Limb (tissue), 2 donors: ENCODE measurements around the gene VBP1.
A peak's percentile ranks its signal among the peaks of the same experiment; 100 is the strongest.
"Not testable (repeated sequence)": the region's sequence is repeated elsewhere in the genome, so short reads cannot be mapped to it uniquely, and the experiment has no call there.

ENCODE experiments used
- DNase-seq, 2 donors: peaks; one replicate each; pipeline ENCODE4 v3.0.0-alpha.2; 2016; ENCODE audit errors: extremely low spot score in 2 of 2

VBP1 gene

GRCh38 chrX:155263854-155264628 is 47.8 kb downstream of the VBP1 start, which contains the start of gene RAB39B:
TSS of gene RAB39B (minus strand) at chrX:155264491. CDS start at chrX:155264288, 203 bp downstream.
- peak; percentile 30 to 59 for DNase-seq

DNA sequence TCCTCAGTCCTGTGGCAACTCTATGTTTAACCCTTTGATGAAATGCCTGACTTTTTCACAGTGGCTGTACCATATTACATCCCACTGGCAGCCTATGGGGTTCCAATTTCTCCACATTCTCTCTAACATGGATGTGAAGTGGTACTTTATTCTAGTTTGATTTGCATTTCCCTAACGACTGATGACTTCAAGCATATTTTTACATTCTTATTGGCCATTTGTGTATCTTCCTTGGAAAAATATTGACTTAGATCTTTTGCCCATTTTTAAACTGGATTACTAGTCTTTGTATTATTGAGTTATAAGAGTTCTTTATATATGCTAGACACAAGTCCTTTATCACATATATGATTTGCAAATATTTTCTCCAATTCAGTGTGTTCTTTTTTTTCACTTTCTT is 50.2 kb downstream of the VBP1 start:
- DNase-seq = no peak

GRCh38 chrX:155267995-155268394 is 51.7 kb downstream of the VBP1 start:
- DNase-seq = not testable (repeated sequence)

DNA sequence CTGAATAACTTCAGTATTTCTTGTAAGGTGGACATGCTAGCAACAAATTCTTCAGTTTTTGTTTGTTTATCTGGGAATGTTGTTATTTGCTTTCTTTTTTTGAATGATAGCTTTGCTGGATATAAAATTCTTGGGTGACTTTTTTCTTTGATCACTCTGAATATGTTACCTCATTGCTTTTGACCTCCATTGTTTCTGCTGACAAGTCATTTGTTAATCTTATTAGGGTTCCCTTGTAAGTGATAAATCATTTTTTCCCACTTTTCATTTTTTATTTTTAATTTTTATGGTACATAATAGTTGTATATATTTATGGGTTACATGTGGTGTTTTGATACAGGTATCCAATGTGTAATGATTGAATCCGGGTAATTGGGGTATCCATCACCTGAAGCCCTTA is 54.7 kb downstream of the VBP1 start:
- DNase-seq = no peak

DNA sequence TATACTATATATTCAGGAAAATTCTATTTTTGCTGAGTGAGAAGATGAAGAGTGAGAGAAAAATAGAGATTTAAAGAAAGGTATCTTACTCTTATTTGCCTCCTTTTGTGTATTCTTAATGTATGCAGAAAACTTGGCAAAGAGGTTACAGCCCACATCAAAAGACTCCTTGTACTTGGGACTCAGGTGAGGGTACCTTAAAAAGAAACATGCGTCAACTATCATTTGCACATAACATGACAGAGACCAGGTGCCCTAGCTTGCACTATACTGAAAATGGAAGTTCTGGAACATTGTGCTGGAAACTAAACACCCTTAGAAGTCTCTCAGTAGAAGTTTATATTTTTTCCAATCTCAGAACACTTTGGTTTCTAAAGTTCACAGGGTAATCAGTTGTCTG is 63.6 kb downstream of the VBP1 start:
- no peak for DNase-seq
